SJSA1 (cell line): ENCODE data around the gene TRIM44. TPM values are rescaled to one million over a fixed set of nuclear protein-coding genes. Genes with fewer than 3 reads are reported as not detected.

Source experiments
- DNase-seq, 2 experiments: peaks; one replicate each; pipeline ENCODE4 v3.0.0-alpha.2; 2015 to 2020; ENCODE audit warnings: low spot score in 2 of 2, low read depth in 1 of 2
- H3K27ac ChIP-seq: fragments of 250-450 bp; sonication (Bioruptor Pico); 2 replicates; pipeline ENCODE4 v1.5.1; 2020; ENCODE audit warnings: mild to moderate bottlenecking, moderate library complexity
- H3K27me3 ChIP-seq: fragments of 250-450 bp; sonication (Bioruptor Pico); replicated peaks from 2 replicates; pipeline ENCODE4 v1.5.1; 2020; ENCODE audit warnings: mild to moderate bottlenecking, moderate library complexity
- H3K36me3 ChIP-seq: fragments of 250-450 bp; sonication (Bioruptor Pico); 2 replicates; pipeline ENCODE4 v1.5.1; 2020; ENCODE audit warnings: mild to moderate bottlenecking
- H3K4me1 ChIP-seq: fragments of 250-450 bp; sonication (Bioruptor Pico); replicated peaks from 2 replicates; pipeline ENCODE4 v1.6.1; 2021; ENCODE audit warnings: mild to moderate bottlenecking
- H3K4me3 ChIP-seq: fragments of 250-450 bp; sonication (Bioruptor Pico); 2 replicates; pipeline ENCODE4 v1.5.1; 2020; ENCODE audit warnings: mild to moderate bottlenecking
- H3K9me3 ChIP-seq: fragments of 250-450 bp; sonication (Bioruptor Pico); replicated peaks from 2 replicates; pipeline ENCODE4 v1.5.1; 2020; ENCODE audit warnings: mild to moderate bottlenecking
- total RNA-seq: library from RNA; depleted of rRNA; stranded (reverse); fragments of >200 nt; shearing (Covaris generic); gene quantifications from 2 replicates; pipeline ENCODE4 v1.2.3, GENCODE V29; 2014

TRIM44 gene
- total RNA-seq, 1 experiment from 2014 or later = 64.5 TPM

GRCh38 chr11:35622070-35622469 is 40.5 kb upstream of the TRIM44 start:
- DNase-seq = peak; percentile 59 to 75
- Histone ChIP-seq H3K36me3 (peaks cover 9% of the 10 kb centered on the region; the same call in 1 of the 2 replicates), H3K4me3 (no peak overlapping the region), H3K27me3 (no peaks in the 10 kb centered on the region), H3K9me3 (no peaks in the 10 kb centered on the region), H3K4me1 (peaks cover 63% of the 10 kb centered on the region), H3K27ac (peak overlapping the region; percentile 95)

- Histone ChIP-seq H3K27me3 (no peaks in the 10 kb centered on the region), H3K36me3 (peaks cover 9% of the 10 kb centered on the region; the same call in 1 of the 2 replicates), H3K4me1 (peaks cover 54% of the 10 kb centered on the region), H3K4me3 (no peak overlapping the region), H3K9me3 (no peaks in the 10 kb centered on the region), H3K27ac (peak overlapping the region; percentile 95; the same call in 1 of the 2 replicates)
- peak; percentile 54 to 73 for DNase-seq
Observed at GRCh38 chr11:35623621-35624168, 38.9 kb upstream of the TRIM44 start.

- H3K27ac ChIP-seq = no peak overlapping the region
Observed at GRCh38 chr11:35624316-35624715, 38.3 kb upstream of the TRIM44 start.

GRCh38 chr11:35624781-35625180 is 37.8 kb upstream of the TRIM44 start:
- H3K27ac ChIP-seq = no peak overlapping the region
- H3K4me1 ChIP-seq = peaks cover 51% of the 10 kb centered on the region

More at GRCh38 chr11:35624316-35624715, 38.3 kb upstream of the TRIM44 start:
- Histone ChIP-seq H3K27me3 (no peaks in the 10 kb centered on the region), H3K9me3 (no peaks in the 10 kb centered on the region), H3K36me3 (peaks cover 6% of the 10 kb centered on the region; the same call in 1 of the 2 replicates), H3K4me1 (peaks cover 50% of the 10 kb centered on the region), H3K4me3 (no peak overlapping the region)
- no peak for DNase-seq

GRCh38 chr11:35626501-35626900 is 36.1 kb upstream of the TRIM44 start:
- H3K4me3 ChIP-seq = no peak overlapping the region
- no peak overlapping the region for H3K27ac ChIP-seq
- H3K4me1 ChIP-seq = peaks cover 50% of the 10 kb centered on the region
- no peaks in the 10 kb centered on the region for H3K36me3 ChIP-seq
- no peaks in the 10 kb centered on the region for H3K27me3 ChIP-seq
- H3K9me3 ChIP-seq = no peaks in the 10 kb centered on the region
- no peak for DNase-seq

More at GRCh38 chr11:35624781-35625180, 37.8 kb upstream of the TRIM44 start:
- Histone ChIP-seq H3K27me3 (no peaks in the 10 kb centered on the region), H3K36me3 (peaks cover 1% of the 10 kb centered on the region; the same call in 1 of the 2 replicates), H3K9me3 (no peaks in the 10 kb centered on the region), H3K4me3 (no peak overlapping the region)
- DNase-seq = no peak

GRCh38 chr11:35629511-35629910 is 33.1 kb upstream of the TRIM44 start:
- no peaks in the 10 kb centered on the region for H3K36me3 ChIP-seq
- DNase-seq = no peak
- H3K27ac ChIP-seq = no peak overlapping the region
- no peaks in the 10 kb centered on the region for H3K27me3 ChIP-seq
- H3K4me1 ChIP-seq = peaks cover 35% of the 10 kb centered on the region
- no peak overlapping the region for H3K4me3 ChIP-seq
- H3K9me3 ChIP-seq = no peaks in the 10 kb centered on the region

- Histone ChIP-seq H3K9me3 (no peaks in the 10 kb centered on the region), H3K4me1 (peaks cover 35% of the 10 kb centered on the region), H3K27me3 (no peaks in the 10 kb centered on the region), H3K4me3 (no peak overlapping the region), H3K36me3 (no peaks in the 10 kb centered on the region), H3K27ac (peak overlapping the region; percentile 85)
- DNase-seq = peak; percentile 94 to 96
Observed at GRCh38 chr11:35629914-35630313, 32.7 kb upstream of the TRIM44 start.

- H3K9me3 ChIP-seq = no peaks in the 10 kb centered on the region
- no peak for DNase-seq
Observed at GRCh38 chr11:35631891-35632290, 30.7 kb upstream of the TRIM44 start.

GRCh38 chr11:35632301-35632700 is 30.3 kb upstream of the TRIM44 start:
- H3K4me1 ChIP-seq = peaks cover 35% of the 10 kb centered on the region
- H3K27me3 ChIP-seq = no peaks in the 10 kb centered on the region
- no peaks in the 10 kb centered on the region for H3K9me3 ChIP-seq
- no peak overlapping the region for H3K4me3 ChIP-seq
- H3K27ac ChIP-seq = 0 out of 2 replicates have a peak overlapping the region, but pooled peaks have one; percentile 8
- peak in 1 of 2 experiments; percentile 42 for DNase-seq
- H3K36me3 ChIP-seq = no peaks in the 10 kb centered on the region

More at GRCh38 chr11:35631891-35632290, 30.7 kb upstream of the TRIM44 start:
- Histone ChIP-seq H3K27me3 (no peaks in the 10 kb centered on the region), H3K36me3 (no peaks in the 10 kb centered on the region), H3K4me1 (peaks cover 35% of the 10 kb centered on the region), H3K4me3 (no peak overlapping the region), H3K27ac (peak overlapping the region; percentile 8; the same call in 1 of the 2 replicates)

GRCh38 chr11:35633827-35634423 is 28.6 kb upstream of the TRIM44 start:
- Histone ChIP-seq H3K36me3 (no peaks in the 10 kb centered on the region), H3K9me3 (no peaks in the 10 kb centered on the region), H3K27me3 (no peaks in the 10 kb centered on the region), H3K4me1 (peaks cover 35% of the 10 kb centered on the region), H3K27ac (no peak overlapping the region), H3K4me3 (no peak overlapping the region)
- DNase-seq = no peak

GRCh38 chr11:35635933-35636332 is 26.6 kb upstream of the TRIM44 start:
- H3K27me3 ChIP-seq = no peaks in the 10 kb centered on the region
- H3K27ac ChIP-seq = no peak overlapping the region
- H3K9me3 ChIP-seq = no peaks in the 10 kb centered on the region
- peaks cover 23% of the 10 kb centered on the region for H3K4me1 ChIP-seq
- H3K4me3 ChIP-seq = no peak overlapping the region
- no peak for DNase-seq
- H3K36me3 ChIP-seq = no peaks in the 10 kb centered on the region

- Histone ChIP-seq H3K27ac (no peak overlapping the region), H3K36me3 (no peaks in the 10 kb centered on the region), H3K9me3 (no peaks in the 10 kb centered on the region), H3K4me1 (peaks cover 5% of the 10 kb centered on the region; the same call in 1 of the 2 replicates), H3K4me3 (no peak overlapping the region), H3K27me3 (no peaks in the 10 kb centered on the region)
- no peak for DNase-seq
Observed at GRCh38 chr11:35639591-35640179, 22.9 kb upstream of the TRIM44 start.

GRCh38 chr11:35641171-35641897 is 21.2 kb upstream of the TRIM44 start:
- Histone ChIP-seq H3K4me3 (no peak overlapping the region), H3K27me3 (no peaks in the 10 kb centered on the region), H3K27ac (no peak overlapping the region), H3K9me3 (no peaks in the 10 kb centered on the region), H3K4me1 (peaks cover 5% of the 10 kb centered on the region; the same call in 1 of the 2 replicates), H3K36me3 (no peaks in the 10 kb centered on the region)
- DNase-seq = no peak
